ENCODE data around the gene NUP153.

- TF ChIP-seq CTCF (conservative IDR thresholded peaks at IDR 0.05; ENCODE audit: low read length) (no peak), EZH2phosphoT487 (IDR thresholded peaks at IDR 0.05; ENCODE audit: borderline replicate concordance, low read depth, low read length) (no peak)
Observed at GRCh38 chr6:17588011-17588410, 118.7 kb downstream of the NUP153 start.

Measured in OCI-LY7 (cell line).